Kidney capillary endothelial cell (primary cell): ENCODE data around the gene TRANK1.
"Not testable (repeated sequence)": the region's sequence is repeated elsewhere in the genome, so short reads cannot be mapped to it uniquely, and the experiment has no call there.

Experiments
- DNase-seq: peaks from one replicate; pipeline ENCODE4 v3.0.0-alpha.2; 2018; ENCODE audit warnings: low spot score

TRANK1 gene

GRCh38 chr3:36892457-36893136 lies 52.3 kb downstream of the TRANK1 start:
- no peak for DNase-seq

GRCh38 chr3:36891701-36892160 lies 53.1 kb downstream of the TRANK1 start:
- no peak for DNase-seq

GRCh38 chr3:36891097-36891496 lies 53.8 kb downstream of the TRANK1 start:
- not testable (repeated sequence) for DNase-seq

GRCh38 chr3:36890261-36890660 lies 54.6 kb downstream of the TRANK1 start:
- no peak for DNase-seq

GRCh38 chr3:36881735-36882134 lies 63.1 kb downstream of the TRANK1 start:
- DNase-seq = no peak

GRCh38 chr3:36879842-36880241 lies 65.0 kb downstream of the TRANK1 start:
- DNase-seq = not testable (repeated sequence)

GRCh38 chr3:36877930-36878685 lies 66.7 kb downstream of the TRANK1 start:
- no peak for DNase-seq

- DNase-seq = no peak
Observed at GRCh38 chr3:36876181-36876936, 68.5 kb downstream of the TRANK1 start.

- DNase-seq = no peak
Observed at GRCh38 chr3:36875397-36875796, 69.5 kb downstream of the TRANK1 start.

GRCh38 chr3:36874424-36874823 lies 70.4 kb downstream of the TRANK1 start:
- DNase-seq = no peak

- no peak for DNase-seq
Observed at GRCh38 chr3:36871379-36872126, 73.3 kb downstream of the TRANK1 start.

- DNase-seq = peak; percentile 73
Observed at GRCh38 chr3:36868614-36869436, 76.0 kb downstream of the TRANK1 start.

GRCh38 chr3:36867810-36868209 lies 77.0 kb downstream of the TRANK1 start:
- no peak for DNase-seq

- peak; percentile 52 for DNase-seq
Observed at GRCh38 chr3:36866368-36866767, 78.5 kb downstream of the TRANK1 start.

- no peak for DNase-seq
Observed at GRCh38 chr3:36864180-36865053, 80.4 kb downstream of the TRANK1 start.

GRCh38 chr3:36862076-36862755 lies 82.6 kb downstream of the TRANK1 start:
- DNase-seq = no peak

- no peak for DNase-seq
Observed at GRCh38 chr3:36859494-36859893, 85.4 kb downstream of the TRANK1 start.

- DNase-seq = no peak
Observed at GRCh38 chr3:36852071-36852470, 92.8 kb downstream of the TRANK1 start.

- DNase-seq = no peak
Observed at GRCh38 chr3:36850743-36851142, 94.1 kb downstream of the TRANK1 start.

GRCh38 chr3:36846406-36846805 lies 98.4 kb downstream of the TRANK1 start:
- no peak for DNase-seq
